GM23338 (cell line): Measurements from ENCODE around the gene EEF2. TPM values are rescaled to one million over a fixed set of nuclear protein-coding genes. Genes with fewer than 3 reads are reported as not detected.

Experiments
- ATAC-seq: fragments of 200-7000 bp; cut with Tn5 transposase; 3 replicates; pipeline ENCODE4 v1.9.1; 2020
- DNase-seq: peaks from one replicate; pipeline ENCODE4 v3.0.0-alpha.2; 2015; ENCODE audit warnings: low spot score
- H2AFZ ChIP-seq: fragments of 200-600 bp; sonication (generic); 2 replicates; pipeline ENCODE4 v1.8.0; 2016; ENCODE audit warnings: antibody characterized with exemption, mild to moderate bottlenecking, moderate library complexity
- H3F3A ChIP-seq: fragments of 200-600 bp; sonication (generic); replicated peaks from 2 replicates; pipeline ENCODE4 v1.8.0; 2017; ENCODE audit warnings: antibody characterized with exemption, mixed run types, low read depth
- H3K27ac ChIP-seq: fragments of 200-600 bp; sonication (generic); 2 replicates; pipeline ENCODE4 v1.6.1; 2016; ENCODE audit warnings: low read depth
- H3K27me3 ChIP-seq: fragments of 200-600 bp; sonication (generic); 2 replicates; pipeline ENCODE4 v1.8.0; 2016; ENCODE audit warnings: mild to moderate bottlenecking, mixed run types, moderate library complexity; ENCODE audit not compliant: insufficient read depth
- H3K36me3 ChIP-seq: fragments of 200-600 bp; sonication (generic); 2 replicates; pipeline ENCODE4 v1.8.0; 2016; ENCODE audit warnings: mild to moderate bottlenecking; ENCODE audit not compliant: insufficient read depth
- H3K4me1 ChIP-seq: fragments of 200-600 bp; sonication (generic); 2 replicates; pipeline ENCODE4 v1.8.0; 2016; ENCODE audit warnings: mild to moderate bottlenecking, moderate library complexity; ENCODE audit not compliant: insufficient read depth
- H3K4me2 ChIP-seq: fragments of 200-600 bp; sonication (generic); 2 replicates; pipeline ENCODE4 v1.7.1; 2017; ENCODE audit warnings: mixed run types
- H3K4me3 ChIP-seq: fragments of 200-600 bp; sonication (generic); 2 replicates; pipeline ENCODE4 v1.6.1; 2016; ENCODE audit warnings: mixed run types
- H3K79me2 ChIP-seq: fragments of 200-600 bp; sonication (generic); replicated peaks from 2 replicates; pipeline ENCODE4 v1.8.0; 2017; ENCODE audit warnings: mild to moderate bottlenecking; ENCODE audit not compliant: insufficient read depth
- H3K9me2 ChIP-seq: fragments of 200-600 bp; sonication (generic); 2 replicates; pipeline ENCODE4 v1.8.0; 2017; ENCODE audit not compliant: insufficient read depth
- H4K20me1 ChIP-seq: fragments of 200-600 bp; sonication (generic); replicated peaks from 2 replicates; pipeline ENCODE4 v1.8.0; 2017; ENCODE audit warnings: mild to moderate bottlenecking; ENCODE audit not compliant: insufficient read depth
- H3K27ac Mint-ChIP-seq: 2 replicates; pipeline ENCODE4 v1.8.0; 2020; ENCODE audit warnings: inconsistent platforms, mild to moderate bottlenecking, moderate library complexity, mixed read lengths
- H3K27me3 Mint-ChIP-seq: 3 replicates; pipeline ENCODE4 v1.8.0; 2022; ENCODE audit warnings: low read depth, mild to moderate bottlenecking, moderate library complexity, mixed read lengths, inconsistent platforms; ENCODE audit not compliant: insufficient read depth, poor library complexity
- H3K36me3 Mint-ChIP-seq: 3 replicates; pipeline ENCODE4 v1.8.0; 2021; ENCODE audit warnings: low read depth, mild to moderate bottlenecking, inconsistent platforms, moderate library complexity, mixed read lengths
- H3K4me1 Mint-ChIP-seq: 3 replicates; pipeline ENCODE4 v1.8.0; 2020; ENCODE audit warnings: mild to moderate bottlenecking, inconsistent platforms, mixed read lengths
- H3K4me3 Mint-ChIP-seq: 3 replicates; pipeline ENCODE4 v1.8.0; 2021; ENCODE audit warnings: moderate library complexity, mild to moderate bottlenecking, inconsistent platforms, mixed read lengths
- H3K9me3 Mint-ChIP-seq: 3 replicates; pipeline ENCODE4 v1.8.0; 2020; ENCODE audit warnings: moderate library complexity, mild to moderate bottlenecking, inconsistent platforms, mixed read lengths
- CREB1 ChIP-seq: fragments of 250-450 bp; sonication (Bioruptor Pico); IDR thresholded peaks from 2 replicates; pipeline ENCODE4 v1.5.0; 2020; ENCODE audit warnings: low read depth, mild to moderate bottlenecking, moderate library complexity
- JUNB ChIP-seq: IDR thresholded peaks from one replicate; pipeline ENCODE4 v1.6.1; 2016; ENCODE audit warnings: antibody characterized with exemption; ENCODE audit not compliant: unreplicated experiment
- ZNF114 ChIP-seq: fragments of 250-450 bp; sonication (Bioruptor Pico); IDR thresholded peaks from 2 replicates; pipeline ENCODE4 v1.5.0; 2020; ENCODE audit warnings: mild to moderate bottlenecking, moderate library complexity
- polyA plus RNA-seq: library from polyadenylated mRNA; unstranded; fragments of >200 nt; fragmentation: Nextera tagmentation; extraction: Ambion mirVana; gene quantifications from 2 replicates; pipeline ENCODE4 v1.2.1, GENCODE V29; 2016
- total RNA-seq: library from RNA; depleted of rRNA; stranded (reverse); fragments of >200 nt; shearing (Covaris generic); gene quantifications from 2 replicates; pipeline ENCODE4 v1.2.3, GENCODE V29; 2014
- TF ChIP-seq, protein P1 (sequence below): IDR thresholded peaks from one replicate; pipeline ENCODE4 v1.6.1; 2018; ENCODE audit warnings: antibody characterized with exemption; ENCODE audit not compliant: unreplicated experiment
- TF ChIP-seq, protein P2 (sequence below): fragments of 250-450 bp; sonication (Bioruptor Pico); IDR thresholded peaks from 2 replicates; pipeline ENCODE4 v1.5.0; 2020; ENCODE audit warnings: mild to moderate bottlenecking, moderate library complexity

EEF2 gene
- total and polyA plus RNA-seq, 2 experiments from 2014 or later = 772 to 2,987 TPM

DNA sequence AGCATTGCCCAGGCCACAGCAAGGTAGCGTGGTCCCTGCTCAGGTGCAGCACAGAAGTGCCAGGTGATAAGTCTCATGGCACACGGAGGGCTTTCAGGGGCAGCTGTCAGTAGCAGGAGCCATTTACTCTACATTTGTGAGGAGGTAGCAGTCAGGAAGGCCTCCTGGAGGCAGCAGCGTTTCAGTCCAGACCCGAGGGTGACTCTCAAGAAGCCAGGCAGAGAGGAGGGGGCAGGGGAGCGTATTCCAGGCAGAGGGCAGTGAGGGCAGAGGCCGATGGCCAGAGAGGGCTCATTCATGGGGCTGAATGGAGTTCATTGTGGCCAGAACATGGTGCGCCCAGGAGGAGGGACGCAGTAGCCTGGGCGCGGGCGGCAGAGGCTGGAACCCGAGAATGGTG lies 31.2 kb upstream of the EEF2 start:
- Histone ChIP-seq H3K27me3 (no peaks in the 10 kb centered on the region), H2AFZ (no peak overlapping the region), H3K79me2 (peaks cover 52% of the 10 kb centered on the region), H3K36me3 (peaks cover 3% of the 10 kb centered on the region; the same call in 1 of the 2 replicates), H4K20me1 (no peaks in the 10 kb centered on the region; the same call in 1 of the 2 replicates), H3K4me1 (no peaks in the 10 kb centered on the region), H3F3A (no peaks in the 10 kb centered on the region), H3K9me2 (no peaks in the 10 kb centered on the region), H3K4me3 (no peak overlapping the region), H3K27ac (no peak overlapping the region), H3K4me2 (no peak overlapping the region)
- Mint-ChIP-seq H3K9me3 (no peaks in the 10 kb centered on the region), H3K36me3 (peaks cover 9% of the 10 kb centered on the region), H3K4me1 (no peaks in the 10 kb centered on the region), H3K27me3 (peaks cover 5% of the 10 kb centered on the region), H3K4me3 (no peak overlapping the region), H3K27ac (no peak overlapping the region)
- ATAC-seq (no peak), DNase-seq (no peak)
- no peak for TF ChIP-seq JUNB
- TF ChIP-seq CREB1 (CRISPR knock-in tag) = no peak
- no peak for TF ChIP-seq ZNF114
- TF ChIP-seq, protein P1, sequence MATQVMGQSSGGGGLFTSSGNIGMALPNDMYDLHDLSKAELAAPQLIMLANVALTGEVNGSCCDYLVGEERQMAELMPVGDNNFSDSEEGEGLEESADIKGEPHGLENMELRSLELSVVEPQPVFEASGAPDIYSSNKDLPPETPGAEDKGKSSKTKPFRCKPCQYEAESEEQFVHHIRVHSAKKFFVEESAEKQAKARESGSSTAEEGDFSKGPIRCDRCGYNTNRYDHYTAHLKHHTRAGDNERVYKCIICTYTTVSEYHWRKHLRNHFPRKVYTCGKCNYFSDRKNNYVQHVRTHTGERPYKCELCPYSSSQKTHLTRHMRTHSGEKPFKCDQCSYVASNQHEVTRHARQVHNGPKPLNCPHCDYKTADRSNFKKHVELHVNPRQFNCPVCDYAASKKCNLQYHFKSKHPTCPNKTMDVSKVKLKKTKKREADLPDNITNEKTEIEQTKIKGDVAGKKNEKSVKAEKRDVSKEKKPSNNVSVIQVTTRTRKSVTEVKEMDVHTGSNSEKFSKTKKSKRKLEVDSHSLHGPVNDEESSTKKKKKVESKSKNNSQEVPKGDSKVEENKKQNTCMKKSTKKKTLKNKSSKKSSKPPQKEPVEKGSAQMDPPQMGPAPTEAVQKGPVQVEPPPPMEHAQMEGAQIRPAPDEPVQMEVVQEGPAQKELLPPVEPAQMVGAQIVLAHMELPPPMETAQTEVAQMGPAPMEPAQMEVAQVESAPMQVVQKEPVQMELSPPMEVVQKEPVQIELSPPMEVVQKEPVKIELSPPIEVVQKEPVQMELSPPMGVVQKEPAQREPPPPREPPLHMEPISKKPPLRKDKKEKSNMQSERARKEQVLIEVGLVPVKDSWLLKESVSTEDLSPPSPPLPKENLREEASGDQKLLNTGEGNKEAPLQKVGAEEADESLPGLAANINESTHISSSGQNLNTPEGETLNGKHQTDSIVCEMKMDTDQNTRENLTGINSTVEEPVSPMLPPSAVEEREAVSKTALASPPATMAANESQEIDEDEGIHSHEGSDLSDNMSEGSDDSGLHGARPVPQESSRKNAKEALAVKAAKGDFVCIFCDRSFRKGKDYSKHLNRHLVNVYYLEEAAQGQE = no peak
- TF ChIP-seq, protein P2, sequence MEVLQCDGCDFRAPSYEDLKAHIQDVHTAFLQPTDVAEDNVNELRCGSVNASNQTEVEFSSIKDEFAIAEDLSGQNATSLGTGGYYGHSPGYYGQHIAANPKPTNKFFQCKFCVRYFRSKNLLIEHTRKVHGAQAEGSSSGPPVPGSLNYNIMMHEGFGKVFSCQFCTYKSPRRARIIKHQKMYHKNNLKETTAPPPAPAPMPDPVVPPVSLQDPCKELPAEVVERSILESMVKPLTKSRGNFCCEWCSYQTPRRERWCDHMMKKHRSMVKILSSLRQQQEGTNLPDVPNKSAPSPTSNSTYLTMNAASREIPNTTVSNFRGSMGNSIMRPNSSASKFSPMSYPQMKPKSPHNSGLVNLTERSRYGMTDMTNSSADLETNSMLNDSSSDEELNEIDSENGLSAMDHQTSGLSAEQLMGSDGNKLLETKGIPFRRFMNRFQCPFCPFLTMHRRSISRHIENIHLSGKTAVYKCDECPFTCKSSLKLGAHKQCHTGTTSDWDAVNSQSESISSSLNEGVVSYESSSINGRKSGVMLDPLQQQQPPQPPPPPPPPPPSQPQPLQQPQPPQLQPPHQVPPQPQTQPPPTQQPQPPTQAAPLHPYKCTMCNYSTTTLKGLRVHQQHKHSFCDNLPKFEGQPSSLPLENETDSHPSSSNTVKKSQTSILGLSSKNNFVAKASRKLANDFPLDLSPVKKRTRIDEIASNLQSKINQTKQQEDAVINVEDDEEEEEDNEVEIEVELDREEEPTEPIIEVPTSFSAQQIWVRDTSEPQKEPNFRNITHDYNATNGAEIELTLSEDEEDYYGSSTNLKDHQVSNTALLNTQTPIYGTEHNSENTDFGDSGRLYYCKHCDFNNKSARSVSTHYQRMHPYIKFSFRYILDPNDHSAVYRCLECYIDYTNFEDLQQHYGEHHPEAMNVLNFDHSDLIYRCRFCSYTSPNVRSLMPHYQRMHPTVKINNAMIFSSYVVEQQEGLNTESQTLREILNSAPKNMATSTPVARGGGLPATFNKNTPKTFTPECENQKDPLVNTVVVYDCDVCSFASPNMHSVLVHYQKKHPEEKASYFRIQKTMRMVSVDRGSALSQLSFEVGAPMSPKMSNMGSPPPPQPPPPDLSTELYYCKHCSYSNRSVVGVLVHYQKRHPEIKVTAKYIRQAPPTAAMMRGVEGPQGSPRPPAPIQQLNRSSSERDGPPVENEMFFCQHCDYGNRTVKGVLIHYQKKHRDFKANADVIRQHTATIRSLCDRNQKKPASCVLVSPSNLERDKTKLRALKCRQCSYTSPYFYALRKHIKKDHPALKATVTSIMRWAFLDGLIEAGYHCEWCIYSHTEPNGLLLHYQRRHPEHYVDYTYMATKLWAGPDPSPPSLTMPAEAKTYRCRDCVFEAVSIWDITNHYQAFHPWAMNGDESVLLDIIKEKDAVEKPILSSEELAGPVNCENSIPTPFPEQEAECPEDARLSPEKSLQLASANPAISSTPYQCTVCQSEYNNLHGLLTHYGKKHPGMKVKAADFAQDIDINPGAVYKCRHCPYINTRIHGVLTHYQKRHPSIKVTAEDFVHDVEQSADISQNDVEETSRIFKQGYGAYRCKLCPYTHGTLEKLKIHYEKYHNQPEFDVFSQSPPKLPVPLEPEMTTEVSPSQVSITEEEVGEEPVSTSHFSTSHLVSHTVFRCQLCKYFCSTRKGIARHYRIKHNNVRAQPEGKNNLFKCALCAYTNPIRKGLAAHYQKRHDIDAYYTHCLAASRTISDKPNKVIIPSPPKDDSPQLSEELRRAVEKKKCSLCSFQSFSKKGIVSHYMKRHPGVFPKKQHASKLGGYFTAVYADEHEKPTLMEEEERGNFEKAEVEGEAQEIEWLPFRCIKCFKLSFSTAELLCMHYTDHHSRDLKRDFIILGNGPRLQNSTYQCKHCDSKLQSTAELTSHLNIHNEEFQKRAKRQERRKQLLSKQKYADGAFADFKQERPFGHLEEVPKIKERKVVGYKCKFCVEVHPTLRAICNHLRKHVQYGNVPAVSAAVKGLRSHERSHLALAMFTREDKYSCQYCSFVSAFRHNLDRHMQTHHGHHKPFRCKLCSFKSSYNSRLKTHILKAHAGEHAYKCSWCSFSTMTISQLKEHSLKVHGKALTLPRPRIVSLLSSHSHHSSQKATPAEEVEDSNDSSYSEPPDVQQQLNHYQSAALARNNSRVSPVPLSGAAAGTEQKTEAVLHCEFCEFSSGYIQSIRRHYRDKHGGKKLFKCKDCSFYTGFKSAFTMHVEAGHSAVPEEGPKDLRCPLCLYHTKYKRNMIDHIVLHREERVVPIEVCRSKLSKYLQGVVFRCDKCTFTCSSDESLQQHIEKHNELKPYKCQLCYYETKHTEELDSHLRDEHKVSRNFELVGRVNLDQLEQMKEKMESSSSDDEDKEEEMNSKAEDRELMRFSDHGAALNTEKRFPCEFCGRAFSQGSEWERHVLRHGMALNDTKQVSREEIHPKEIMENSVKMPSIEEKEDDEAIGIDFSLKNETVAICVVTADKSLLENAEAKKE (CRISPR knock-in tag) = no peak
